Neural cell (in vitro differentiated cells): Measurements from ENCODE around the gene NIPBL. TPM values are rescaled to one million over a fixed set of nuclear protein-coding genes. Genes with fewer than 3 reads are reported as not detected.

Experiments used
- H2AFZ ChIP-seq: fragments of 200-600, 300-800 bp; sonication (generic), shearing (Covaris generic); 2 replicates; pipeline ENCODE4 v1.6.0; 2014; ENCODE audit warnings: low read depth, mild to moderate bottlenecking, antibody characterized with exemption, low read length, moderate library complexity
- H3F3A ChIP-seq: fragments of 200-600 bp; shearing (Covaris generic); 2 replicates; pipeline ENCODE4 v1.6.1; 2016; ENCODE audit warnings: mild to moderate bottlenecking, moderate library complexity, mixed read lengths, antibody characterized with exemption, low read length; ENCODE audit not compliant: insufficient read depth, poor library complexity, severe bottlenecking
- H3K27ac ChIP-seq: fragments of 200-600, 300-800 bp; sonication (generic), shearing (Covaris generic); 2 replicates; pipeline ENCODE4 v1.5.1; 2014; ENCODE audit warnings: mild to moderate bottlenecking, low read length, moderate library complexity
- H3K27me3 ChIP-seq: fragments of 300-800, 200-600 bp; sonication (generic), shearing (Covaris generic); 2 replicates; pipeline ENCODE4 v1.6.0; 2014; ENCODE audit warnings: mild to moderate bottlenecking, low read depth, low read length, moderate library complexity; ENCODE audit not compliant: insufficient read depth
- H3K36me3 ChIP-seq: fragments of 300-800, 200-600 bp; sonication (generic), shearing (Covaris generic); 2 replicates; pipeline ENCODE4 v1.5.1; 2014; ENCODE audit warnings: mild to moderate bottlenecking, antibody characterized with exemption, low read length, moderate library complexity; ENCODE audit not compliant: insufficient read depth
- H3K4me2 ChIP-seq: fragments of 300-800, 200-600 bp; sonication (generic), shearing (Covaris generic); 2 replicates; pipeline ENCODE4 v1.6.0; 2014; ENCODE audit warnings: mild to moderate bottlenecking, low read length
- H3K4me3 ChIP-seq: fragments of 300-800, 200-600 bp; sonication (generic), shearing (Covaris generic); 2 replicates; pipeline ENCODE4 v1.5.1; 2014; ENCODE audit warnings: mild to moderate bottlenecking, low read length, moderate library complexity
- H3K79me2 ChIP-seq: fragments of 200-600 bp; shearing (Covaris generic); replicated peaks from 2 replicates; pipeline ENCODE4 v1.6.0; 2014; ENCODE audit warnings: mild to moderate bottlenecking, low read length, moderate library complexity; ENCODE audit not compliant: insufficient read depth
- H3K9ac ChIP-seq: fragments of 300-800, 200-600 bp; sonication (generic), shearing (Covaris generic); 2 replicates; pipeline ENCODE4 v1.6.1; 2016; ENCODE audit warnings: mild to moderate bottlenecking, low read length, mixed read lengths
- H3K9me2 ChIP-seq: fragments of 200-600 bp; shearing (Covaris generic); 2 replicates; pipeline ENCODE4 v1.6.1; 2016; ENCODE audit warnings: mild to moderate bottlenecking, low read length, mixed read lengths; ENCODE audit not compliant: insufficient read depth
- H3K9me3 ChIP-seq: fragments of 200-600, 300-800 bp; sonication (generic), shearing (Covaris generic); 2 replicates; pipeline ENCODE4 v1.6.1; 2016; ENCODE audit warnings: mild to moderate bottlenecking, mixed run types, low read length, moderate library complexity, mixed read lengths
- H4K20me1 ChIP-seq: fragments of 200-600 bp; shearing (Covaris generic); 2 replicates; pipeline ENCODE4 v1.6.1; 2016; ENCODE audit warnings: mild to moderate bottlenecking, mixed run types; ENCODE audit not compliant: insufficient read depth
- EP300 ChIP-seq: fragments of 450-650 bp; conservative IDR thresholded peaks from 2 replicates; pipeline ENCODE4 v1.6.1; 2014; ENCODE audit warnings: antibody characterized with exemption, mild to moderate bottlenecking, moderate library complexity; ENCODE audit not compliant: poor library complexity, severe bottlenecking
- EZH2 ChIP-seq: fragments of 200-600, 300-800 bp; shearing (Covaris generic), sonication (generic); IDR thresholded peaks from 2 replicates; pipeline ENCODE4 v1.6.1; 2014; ENCODE audit warnings: antibody characterized with exemption, low read length, borderline replicate concordance, mild to moderate bottlenecking; ENCODE audit not compliant: insufficient read depth, poor library complexity, severe bottlenecking
- MXI1 ChIP-seq: fragments of 450-650 bp; conservative IDR thresholded peaks from 2 replicates; pipeline ENCODE4 v1.6.1; 2014; ENCODE audit warnings: antibody characterized with exemption, mild to moderate bottlenecking; ENCODE audit not compliant: poor library complexity, severe bottlenecking
- POLR2AphosphoS5 ChIP-seq: IDR thresholded peaks from 2 replicates; pipeline ENCODE4 v1.6.1; 2012
- RAD21 ChIP-seq: fragments of 450-650 bp; conservative IDR thresholded peaks from 2 replicates; pipeline ENCODE4 v1.6.1; 2014; ENCODE audit warnings: antibody characterized with exemption, mild to moderate bottlenecking, moderate library complexity
- SMC3 ChIP-seq: fragments of 450-650 bp; conservative IDR thresholded peaks from 2 replicates; pipeline ENCODE4 v1.6.1; 2014; ENCODE audit warnings: antibody characterized with exemption, mild to moderate bottlenecking, moderate library complexity; ENCODE audit not compliant: poor library complexity
- TAF1 ChIP-seq: IDR thresholded peaks from 2 replicates; pipeline ENCODE4 v1.6.1; 2012; ENCODE audit warnings: low read depth
- polyA plus RNA-seq: library from polyadenylated mRNA; depleted of rRNA; stranded (reverse); fragments of >200 nt; gene quantifications from 2 replicates; pipeline ENCODE4 v1.2.3, GENCODE V29; 2014
- TF ChIP-seq, protein P1 (sequence below): IDR thresholded peaks from 2 replicates; pipeline ENCODE4 v1.6.1; 2012; ENCODE audit warnings: borderline replicate concordance
- TF ChIP-seq, protein P2 (sequence below): fragments of 450-650 bp; IDR thresholded peaks from 2 replicates; pipeline ENCODE4 v1.5.1; 2014; ENCODE audit warnings: antibody characterized with exemption, mild to moderate bottlenecking, moderate library complexity; ENCODE audit not compliant: poor library complexity, severe bottlenecking

Gene NIPBL
- polyA plus RNA-seq, 1 donor from 2014 or later = 27.5 TPM

DNA sequence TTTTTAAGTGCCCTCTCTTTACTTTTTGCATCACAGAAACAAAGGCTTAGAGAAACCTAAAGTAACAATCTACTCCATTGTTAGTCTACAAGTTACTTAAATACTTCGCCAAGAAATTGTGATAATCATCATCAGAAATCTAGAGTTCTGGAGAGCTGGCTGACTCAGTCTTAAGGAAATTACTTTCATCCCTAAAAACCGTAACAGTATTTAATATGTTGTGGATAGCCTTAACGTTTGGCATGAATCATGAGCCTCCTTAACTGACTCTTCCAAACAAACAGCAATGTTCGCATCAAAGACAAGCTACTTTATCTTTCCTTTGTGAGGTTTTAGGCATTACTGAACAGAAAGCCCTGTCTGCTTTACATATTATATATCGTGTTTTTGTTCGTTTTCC, 128.7 kb downstream of the NIPBL start:
- Histone ChIP-seq H4K20me1 (no peaks in the 10 kb centered on the region), H3K9me2 (no peaks in the 10 kb centered on the region), H2AFZ (no peak overlapping the region), H3K27me3 (no peaks in the 10 kb centered on the region), H3K4me2 (no peak overlapping the region), H3K36me3 (no peaks in the 10 kb centered on the region), H3K9me3 (no peaks in the 10 kb centered on the region), H3K4me3 (no peak overlapping the region), H3K9ac (no peak overlapping the region), H3K79me2 (no peaks in the 10 kb centered on the region), H3F3A (no peaks in the 10 kb centered on the region), H3K27ac (no peak overlapping the region)
- TF ChIP-seq SMC3 (no peak), TAF1 (no peak), EP300 (no peak), RAD21 (no peak), EZH2 (no peak), POLR2AphosphoS5 (no peak), MXI1 (no peak)
- TF ChIP-seq, protein P1, sequence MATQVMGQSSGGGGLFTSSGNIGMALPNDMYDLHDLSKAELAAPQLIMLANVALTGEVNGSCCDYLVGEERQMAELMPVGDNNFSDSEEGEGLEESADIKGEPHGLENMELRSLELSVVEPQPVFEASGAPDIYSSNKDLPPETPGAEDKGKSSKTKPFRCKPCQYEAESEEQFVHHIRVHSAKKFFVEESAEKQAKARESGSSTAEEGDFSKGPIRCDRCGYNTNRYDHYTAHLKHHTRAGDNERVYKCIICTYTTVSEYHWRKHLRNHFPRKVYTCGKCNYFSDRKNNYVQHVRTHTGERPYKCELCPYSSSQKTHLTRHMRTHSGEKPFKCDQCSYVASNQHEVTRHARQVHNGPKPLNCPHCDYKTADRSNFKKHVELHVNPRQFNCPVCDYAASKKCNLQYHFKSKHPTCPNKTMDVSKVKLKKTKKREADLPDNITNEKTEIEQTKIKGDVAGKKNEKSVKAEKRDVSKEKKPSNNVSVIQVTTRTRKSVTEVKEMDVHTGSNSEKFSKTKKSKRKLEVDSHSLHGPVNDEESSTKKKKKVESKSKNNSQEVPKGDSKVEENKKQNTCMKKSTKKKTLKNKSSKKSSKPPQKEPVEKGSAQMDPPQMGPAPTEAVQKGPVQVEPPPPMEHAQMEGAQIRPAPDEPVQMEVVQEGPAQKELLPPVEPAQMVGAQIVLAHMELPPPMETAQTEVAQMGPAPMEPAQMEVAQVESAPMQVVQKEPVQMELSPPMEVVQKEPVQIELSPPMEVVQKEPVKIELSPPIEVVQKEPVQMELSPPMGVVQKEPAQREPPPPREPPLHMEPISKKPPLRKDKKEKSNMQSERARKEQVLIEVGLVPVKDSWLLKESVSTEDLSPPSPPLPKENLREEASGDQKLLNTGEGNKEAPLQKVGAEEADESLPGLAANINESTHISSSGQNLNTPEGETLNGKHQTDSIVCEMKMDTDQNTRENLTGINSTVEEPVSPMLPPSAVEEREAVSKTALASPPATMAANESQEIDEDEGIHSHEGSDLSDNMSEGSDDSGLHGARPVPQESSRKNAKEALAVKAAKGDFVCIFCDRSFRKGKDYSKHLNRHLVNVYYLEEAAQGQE = no peak
- TF ChIP-seq, protein P2, sequence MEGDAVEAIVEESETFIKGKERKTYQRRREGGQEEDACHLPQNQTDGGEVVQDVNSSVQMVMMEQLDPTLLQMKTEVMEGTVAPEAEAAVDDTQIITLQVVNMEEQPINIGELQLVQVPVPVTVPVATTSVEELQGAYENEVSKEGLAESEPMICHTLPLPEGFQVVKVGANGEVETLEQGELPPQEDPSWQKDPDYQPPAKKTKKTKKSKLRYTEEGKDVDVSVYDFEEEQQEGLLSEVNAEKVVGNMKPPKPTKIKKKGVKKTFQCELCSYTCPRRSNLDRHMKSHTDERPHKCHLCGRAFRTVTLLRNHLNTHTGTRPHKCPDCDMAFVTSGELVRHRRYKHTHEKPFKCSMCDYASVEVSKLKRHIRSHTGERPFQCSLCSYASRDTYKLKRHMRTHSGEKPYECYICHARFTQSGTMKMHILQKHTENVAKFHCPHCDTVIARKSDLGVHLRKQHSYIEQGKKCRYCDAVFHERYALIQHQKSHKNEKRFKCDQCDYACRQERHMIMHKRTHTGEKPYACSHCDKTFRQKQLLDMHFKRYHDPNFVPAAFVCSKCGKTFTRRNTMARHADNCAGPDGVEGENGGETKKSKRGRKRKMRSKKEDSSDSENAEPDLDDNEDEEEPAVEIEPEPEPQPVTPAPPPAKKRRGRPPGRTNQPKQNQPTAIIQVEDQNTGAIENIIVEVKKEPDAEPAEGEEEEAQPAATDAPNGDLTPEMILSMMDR = no peak

DNA sequence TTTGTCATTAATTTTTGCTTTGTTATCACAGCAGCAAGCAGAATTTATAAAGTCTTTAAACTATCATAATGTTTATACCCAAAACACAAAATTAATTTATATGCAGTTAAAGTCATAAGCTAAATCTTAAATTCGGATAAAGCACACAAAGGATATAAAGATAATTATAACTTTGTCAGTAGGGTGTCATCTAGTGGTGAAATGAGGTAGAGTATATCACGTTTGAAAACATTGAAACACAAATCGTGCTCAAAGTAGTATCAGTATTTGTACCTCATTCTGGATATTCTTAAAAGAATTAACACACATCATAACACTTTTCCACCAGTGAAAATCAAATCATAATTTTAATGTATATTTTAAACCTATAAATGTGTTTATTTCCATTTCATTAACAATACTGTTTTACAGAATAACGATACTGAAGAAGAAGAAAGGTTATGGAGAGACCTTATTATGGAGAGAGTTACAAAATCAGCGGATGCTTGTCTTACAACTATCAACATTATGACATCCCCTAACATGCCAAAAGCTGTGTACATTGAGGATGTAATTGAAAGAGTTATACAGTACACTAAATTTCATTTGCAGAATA, 129.5 kb downstream of the NIPBL start:
- Histone ChIP-seq H3K27me3 (no peaks in the 10 kb centered on the region), H3K36me3 (no peaks in the 10 kb centered on the region)

More for the DNA sequence above, 129.5 kb downstream of the NIPBL start:
- Histone ChIP-seq H4K20me1 (no peaks in the 10 kb centered on the region), H3K9me3 (no peaks in the 10 kb centered on the region), H3K27ac (no peak overlapping the region), H3K4me3 (no peak overlapping the region), H3K79me2 (no peaks in the 10 kb centered on the region), H3F3A (no peaks in the 10 kb centered on the region), H2AFZ (no peak overlapping the region), H3K9me2 (no peaks in the 10 kb centered on the region), H3K4me2 (no peak overlapping the region), H3K9ac (no peak overlapping the region)
- TF ChIP-seq EZH2 = no peak
- no peak for TF ChIP-seq MXI1
- TF ChIP-seq, protein P2 = peak; percentile 75
- no peak for TF ChIP-seq EP300
- TF ChIP-seq, protein P1 = no peak
- peak; percentile 74 for TF ChIP-seq SMC3
- peak; percentile 77 for TF ChIP-seq RAD21
- TF ChIP-seq POLR2AphosphoS5 = no peak
- TF ChIP-seq TAF1 = no peak
